NCI-H1417 (cell line): ENCODE measurements around the gene PRMT9.

Source experiments
- DNase-seq, 3 experiments: peaks; one replicate each; lab custom pipeline; 2025; lab: John Stamatoyannopoulos, UW

PRMT9 gene

DNA sequence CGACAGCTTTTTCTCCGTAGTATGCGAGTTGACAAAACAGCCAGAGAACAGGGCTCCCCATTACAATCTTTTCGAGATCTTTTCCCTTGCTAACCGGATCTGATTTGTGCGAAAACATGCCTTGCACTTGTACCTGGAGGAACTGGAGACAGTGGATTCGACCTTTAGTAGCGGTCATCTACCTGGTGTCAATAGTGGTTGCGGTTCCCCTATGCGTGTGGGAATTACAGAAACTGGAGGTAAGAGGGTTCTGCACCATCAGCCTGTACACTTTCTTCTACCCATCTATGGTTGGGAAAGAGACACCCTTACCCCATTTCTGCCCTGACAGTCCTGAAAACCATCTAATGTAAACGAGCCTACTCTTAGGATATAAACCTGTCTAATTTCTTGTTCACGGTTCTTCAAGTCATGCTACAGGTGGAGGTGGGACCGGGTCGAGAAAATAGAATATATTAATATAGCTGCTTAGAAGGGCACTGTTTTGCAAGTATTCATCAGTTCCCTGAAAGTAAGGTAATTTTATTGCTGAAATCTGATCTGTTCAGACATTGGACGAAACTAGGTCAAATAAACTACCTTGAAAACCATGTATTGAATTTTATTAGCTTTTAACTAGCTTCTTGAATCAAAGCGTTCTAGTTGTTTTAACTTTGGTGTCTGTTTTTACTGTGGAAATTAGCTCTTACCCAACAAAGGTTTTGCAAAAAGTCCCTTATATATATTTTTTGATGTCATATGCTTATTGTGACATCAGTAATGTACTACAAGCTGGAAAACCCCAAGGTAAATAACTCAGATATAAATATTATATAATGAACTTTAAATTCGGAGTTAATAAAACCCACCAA lies 65.9 kb downstream of the PRMT9 start:
- DNase-seq: no peak

DNA sequence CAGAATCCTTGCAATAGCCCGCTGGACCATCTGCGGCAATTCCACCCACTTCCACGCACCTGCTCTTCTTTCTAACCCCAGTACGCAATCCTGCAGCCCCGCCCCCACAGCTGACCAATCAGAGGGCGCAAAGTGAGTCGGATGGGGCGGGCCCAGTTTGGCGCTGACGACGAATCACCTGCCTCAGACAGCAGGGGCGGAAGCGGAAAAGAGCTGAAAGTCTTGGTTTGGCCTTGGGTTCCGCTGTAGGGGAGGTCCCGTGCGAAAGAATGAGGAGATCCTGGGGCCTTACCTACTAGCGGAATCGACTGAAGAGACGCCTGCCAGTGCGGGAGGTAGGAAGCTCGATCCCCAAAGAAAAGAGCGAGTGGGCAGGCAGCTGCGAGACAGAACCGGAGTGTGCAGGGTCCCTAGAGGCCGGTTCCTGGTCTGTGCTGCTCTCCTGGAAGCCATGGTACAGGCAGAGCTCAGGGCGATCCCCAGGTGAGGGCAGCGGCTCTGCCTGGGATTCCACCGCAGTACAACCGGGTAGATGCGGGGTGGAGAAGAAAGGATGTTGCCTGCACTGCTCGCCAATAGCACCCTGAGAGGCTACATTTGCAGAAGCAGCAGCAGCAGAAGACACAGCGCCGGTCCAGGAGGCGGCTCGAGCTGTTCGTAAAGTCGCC lies 66.7 kb downstream of the PRMT9 start, which contains the start of gene TMEM184C:
TSS of gene TMEM184C (plus strand) at position 225 of the 668 bp plus-strand sequence. CDS start 560 bp downstream, outside the sequence.
- DNase-seq: peak; percentile 92 to 98 (median 98)

DNA sequence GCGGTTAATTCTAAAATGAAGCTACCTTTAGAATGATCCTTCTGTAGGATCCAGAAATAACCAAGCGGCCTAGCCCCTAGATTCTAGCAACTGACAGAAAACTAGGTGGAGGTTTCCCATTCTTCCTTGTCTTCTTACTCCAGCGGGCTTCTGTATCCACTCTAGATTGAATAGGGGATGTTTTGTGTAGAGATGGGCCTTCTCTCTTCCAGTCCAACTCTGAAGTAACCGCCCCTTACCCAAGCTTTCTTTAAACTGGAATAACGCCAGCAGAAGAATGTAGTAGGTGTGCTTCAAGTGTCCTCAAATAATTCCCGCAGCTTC lies 67.2 kb downstream of the PRMT9 start:
- no peak for DNase-seq

DNA sequence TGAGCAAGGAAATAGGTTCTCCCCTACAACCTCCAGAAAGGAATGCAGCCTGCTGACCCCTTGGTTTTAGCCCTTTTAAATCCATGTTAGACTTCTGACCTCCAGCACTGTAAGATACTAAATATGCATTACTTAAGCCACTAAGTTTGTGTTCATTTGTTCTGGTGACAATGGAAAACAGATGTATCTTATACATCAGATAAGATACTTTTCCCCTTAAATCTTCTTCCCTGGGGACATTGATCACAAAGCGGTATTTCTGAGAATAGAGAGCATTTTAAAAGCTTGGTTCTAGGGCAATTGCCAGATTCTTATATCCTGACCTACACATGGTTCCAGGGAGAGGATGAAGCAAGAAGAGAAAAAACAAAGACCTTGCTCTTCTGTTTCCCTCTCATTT lies 73.3 kb downstream of the PRMT9 start:
- DNase-seq: no peak

DNA sequence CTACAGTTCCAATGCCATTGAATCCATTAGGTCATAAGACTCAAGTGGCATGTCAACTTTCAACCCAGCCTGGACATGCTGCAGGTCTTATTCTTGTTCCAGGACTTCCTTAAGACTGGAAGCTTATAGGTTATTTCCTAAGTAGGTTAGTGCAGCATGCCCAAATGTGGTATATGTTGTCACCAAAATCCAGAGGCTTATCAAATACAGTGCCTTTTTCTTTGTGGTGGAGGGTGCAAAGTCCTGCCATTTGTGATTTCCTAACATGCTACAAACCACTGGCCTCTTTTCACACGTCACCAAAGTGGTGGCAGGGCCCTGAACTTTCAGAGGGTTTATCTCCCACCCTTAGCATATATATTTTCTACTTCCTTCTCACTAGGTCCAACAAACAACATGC lies 76.5 kb downstream of the PRMT9 start:
- DNase-seq: no peak

DNA sequence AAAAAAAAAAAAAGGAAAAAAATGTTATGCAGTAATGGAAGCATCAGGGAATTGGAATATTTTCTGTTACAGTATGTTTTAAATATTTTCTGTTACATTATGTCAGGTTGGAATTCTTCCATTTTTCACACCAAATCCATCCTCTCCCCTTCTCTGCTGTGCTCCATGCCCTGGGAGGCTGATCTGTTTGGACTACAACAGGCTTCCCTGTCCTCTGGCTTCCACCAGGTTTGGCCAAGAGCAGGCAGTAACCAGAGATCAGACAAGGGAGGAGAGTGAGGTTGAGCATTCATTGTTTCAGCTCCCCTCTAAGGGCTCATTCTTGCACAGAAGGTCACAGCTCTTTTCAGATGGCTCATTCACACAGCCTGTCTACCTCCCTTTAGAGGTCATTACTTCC lies 78.5 kb downstream of the PRMT9 start:
- no peak for DNase-seq

DNA sequence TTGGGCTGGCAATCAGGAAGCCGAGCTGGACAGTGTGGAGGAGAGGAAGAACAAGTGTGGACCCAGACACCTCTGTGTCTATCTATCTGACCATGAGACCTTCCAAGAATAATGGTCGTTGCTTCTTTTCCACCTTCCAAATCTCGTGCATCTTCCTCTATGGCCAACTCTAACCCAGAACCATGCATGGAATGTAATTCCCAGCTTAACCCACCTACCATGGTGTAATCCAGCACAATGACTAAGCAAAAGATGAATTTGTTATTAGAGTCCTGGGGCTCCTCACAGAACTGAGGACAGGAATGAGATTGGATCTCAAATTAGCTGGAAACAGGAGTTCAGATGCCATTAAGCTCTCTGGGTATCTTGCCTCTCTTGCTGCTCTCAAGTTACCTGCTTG lies 84.2 kb downstream of the PRMT9 start:
- no peak for DNase-seq

DNA sequence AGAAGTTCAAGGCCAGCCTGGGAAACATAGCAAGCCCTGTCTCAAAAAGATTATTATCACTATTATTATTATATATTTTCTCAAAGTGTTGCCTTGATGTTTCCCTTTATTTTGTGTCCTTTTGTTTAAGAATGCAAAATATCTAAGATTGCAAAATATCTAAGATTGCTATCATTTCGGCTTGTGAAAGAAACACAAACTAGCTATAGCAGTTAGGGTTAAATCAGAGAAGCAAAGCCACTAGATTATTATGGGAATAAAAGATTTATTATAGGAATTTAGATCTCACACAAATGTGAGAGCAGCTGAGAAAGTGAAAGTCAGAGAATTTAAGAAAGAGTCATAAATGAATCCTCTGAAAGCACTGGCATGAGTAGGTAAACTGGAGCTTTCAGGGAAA lies 84.8 kb downstream of the PRMT9 start:
- DNase-seq: no peak

DNA sequence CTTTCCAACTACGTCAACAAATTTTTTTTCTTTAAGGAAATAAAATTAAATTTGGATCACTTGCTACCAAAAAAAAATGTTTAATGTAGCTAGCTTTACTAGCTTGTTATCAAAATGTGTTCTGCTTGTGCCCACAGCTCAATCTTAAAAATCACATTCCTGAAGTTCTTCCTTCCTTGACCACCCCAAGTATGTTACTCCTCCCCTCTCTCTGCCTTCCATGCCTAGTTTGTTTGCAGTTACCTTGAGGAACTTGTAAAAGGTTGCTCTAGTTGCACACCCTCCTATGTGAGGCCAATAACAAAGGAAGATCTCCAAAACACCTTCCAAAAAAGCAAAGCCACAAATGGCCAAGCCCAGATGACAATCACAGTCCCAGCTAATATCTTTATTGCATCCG lies 86.4 kb downstream of the PRMT9 start:
- no peak for DNase-seq

DNA sequence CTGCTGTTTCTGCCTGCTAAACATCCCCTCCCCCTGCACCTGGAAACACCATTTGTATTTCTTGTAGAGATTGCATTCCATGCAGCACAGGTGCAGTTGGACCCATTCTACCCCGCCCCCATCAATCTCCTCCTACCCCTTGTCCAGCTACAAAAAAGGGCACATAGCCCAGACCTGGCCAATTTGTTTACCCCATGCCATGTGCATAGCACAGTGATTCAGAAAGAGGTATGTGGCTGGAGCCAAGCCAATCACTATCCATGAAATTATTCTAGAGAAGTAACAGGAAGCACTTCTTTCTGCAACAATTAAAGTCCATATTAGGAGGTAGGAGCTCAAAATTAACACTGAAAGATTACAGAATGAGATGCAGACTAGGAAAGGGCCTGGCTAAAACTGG lies 87.0 kb downstream of the PRMT9 start:
- peak in 2 of 3 experiments; percentile 1 to 32 for DNase-seq

DNA sequence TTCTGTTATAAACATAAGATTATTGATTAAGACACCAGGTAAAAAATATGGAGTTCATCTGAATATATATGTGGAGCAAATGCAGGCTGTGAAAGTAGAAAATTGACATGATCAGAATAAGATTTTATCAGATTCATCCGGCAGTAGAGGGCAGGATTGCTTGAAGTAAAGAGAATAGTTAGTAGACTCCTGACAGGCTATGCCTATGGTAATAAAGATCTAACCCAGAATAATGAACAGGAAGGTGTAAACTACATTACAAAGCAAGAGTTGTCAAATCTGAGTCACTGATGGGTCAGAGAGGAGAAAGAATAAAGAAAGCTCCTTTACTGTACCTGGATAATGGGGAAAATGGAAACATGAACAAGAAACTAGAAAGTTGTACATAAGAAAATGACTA lies 87.6 kb downstream of the PRMT9 start:
- DNase-seq: peak in 1 of 3 experiments; percentile 16

DNA sequence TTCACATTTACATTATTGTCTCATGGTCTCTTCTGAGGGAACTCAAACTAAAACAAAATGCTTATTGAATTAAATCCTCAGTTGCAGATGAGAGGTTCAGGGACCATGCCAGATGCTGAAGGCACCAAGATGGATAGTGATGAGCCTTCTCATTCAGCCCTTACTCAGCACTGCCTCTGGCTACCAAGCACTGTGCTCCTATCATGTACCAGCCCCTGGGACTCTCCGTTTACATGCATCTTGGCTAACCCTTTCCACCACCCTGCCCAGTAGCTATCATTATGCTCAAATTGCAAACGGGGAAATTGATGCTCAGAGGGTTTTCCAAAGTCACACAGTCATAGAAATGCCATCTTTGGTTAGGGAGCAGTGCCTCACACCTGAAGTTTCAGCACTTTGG lies 89.4 kb downstream of the PRMT9 start:
- no peak for DNase-seq

DNA sequence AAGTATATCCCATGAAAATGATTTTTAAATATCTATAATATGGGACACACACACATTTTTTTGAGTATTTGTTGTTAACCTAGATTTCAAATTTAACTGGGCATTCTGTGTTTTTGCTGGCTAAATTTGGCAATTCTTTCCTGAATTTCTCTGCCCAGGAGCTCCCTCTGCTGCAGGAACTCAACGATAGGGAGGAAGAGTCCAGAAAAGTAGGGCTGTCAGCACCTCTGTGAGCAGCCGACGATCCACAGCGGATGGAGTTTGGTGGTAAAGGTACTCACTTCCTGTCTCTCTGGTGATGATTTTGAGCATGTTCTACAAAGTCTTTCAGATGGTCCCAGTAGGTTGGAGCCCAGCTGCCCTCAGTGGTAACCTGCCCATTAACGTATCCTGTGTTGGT lies 89.9 kb downstream of the PRMT9 start:
- DNase-seq: no peak

DNA sequence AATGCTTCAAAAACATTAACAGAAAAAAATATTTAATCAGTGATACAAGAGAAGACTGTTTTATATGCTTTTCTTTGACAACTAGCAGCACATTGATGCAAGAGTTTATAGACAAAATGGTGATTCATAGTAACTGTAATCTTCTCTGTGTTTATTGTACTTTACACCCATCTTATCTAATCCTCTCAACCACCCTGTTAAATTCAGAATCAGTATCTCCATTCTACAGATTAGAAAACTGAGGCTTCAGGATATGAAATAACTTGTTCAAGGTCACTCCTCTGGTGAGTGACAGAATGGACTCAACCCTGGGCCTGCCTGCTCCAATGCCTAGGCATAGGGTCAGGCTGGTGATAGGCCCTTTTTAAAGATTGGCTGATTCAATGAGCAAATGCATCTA lies 92.9 kb downstream of the PRMT9 start:
- DNase-seq: no peak

DNA sequence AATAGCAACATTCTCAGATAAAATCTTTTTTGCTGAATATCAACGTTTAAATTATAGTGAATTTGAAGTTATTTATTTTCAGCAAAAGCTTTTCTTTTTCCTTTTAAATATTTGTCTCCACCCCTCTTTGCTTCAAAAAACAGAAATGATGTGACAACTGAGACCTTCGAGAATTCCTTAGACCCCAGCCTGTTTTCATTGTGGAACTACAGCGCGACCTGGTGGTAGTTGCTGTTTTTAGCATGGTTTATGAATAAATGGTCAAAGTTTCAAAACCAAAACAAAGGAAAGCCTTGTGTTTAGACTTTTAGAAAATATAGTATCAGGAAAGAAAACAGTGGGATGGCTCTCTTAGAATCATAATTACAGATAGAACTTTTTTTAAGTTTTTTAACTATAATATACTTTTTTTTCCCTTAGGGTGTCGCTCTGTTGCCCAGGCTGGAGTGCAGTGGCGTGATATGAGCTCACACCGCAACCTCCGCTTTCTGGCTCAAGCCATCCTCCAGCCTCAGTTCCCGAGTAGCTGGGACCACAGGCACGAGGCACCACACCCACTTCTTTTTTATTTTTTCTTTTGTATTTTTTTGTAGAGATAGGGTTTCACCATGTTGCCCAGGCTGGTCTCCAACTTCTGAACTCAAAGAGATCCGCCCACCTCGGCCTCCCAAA lies 93.6 kb downstream of the PRMT9 start:
- peak; percentile 9 to 78 (median 22) for DNase-seq

DNA sequence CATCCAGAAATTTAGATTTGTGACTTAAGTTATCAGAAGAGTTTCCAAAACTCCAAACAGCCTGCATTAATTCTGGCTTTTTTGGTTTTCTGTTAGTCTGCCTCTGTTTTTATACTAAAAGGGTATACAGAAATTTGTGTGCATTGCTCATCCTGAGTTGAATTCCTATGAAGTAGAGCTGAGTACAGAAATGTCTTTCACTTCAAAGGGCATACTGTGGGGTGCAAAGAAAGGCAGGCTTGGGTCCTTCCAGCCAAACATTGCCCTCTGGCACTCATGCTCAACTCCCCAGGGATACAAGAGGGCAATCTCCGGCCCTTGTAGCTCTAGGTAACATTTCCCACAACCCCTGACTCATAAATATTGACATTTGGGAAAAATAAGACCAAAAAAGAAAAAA lies 94.4 kb downstream of the PRMT9 start:
- no peak for DNase-seq
